HepG2 (cell line): ENCODE data around the gene MED20. TPM values are rescaled to one million over a fixed set of nuclear protein-coding genes. Genes with fewer than 3 reads are reported as not detected.
A peak's percentile ranks its signal among the peaks of the same experiment; 100 is the strongest.

Source experiments
- ELF3 ChIP-seq: IDR thresholded peaks from 2 replicates; pipeline ENCODE4 v1.6.1; 2016; ENCODE audit warnings: missing genetic modification reagents, missing compliant biosample characterization
- FLYWCH1 ChIP-seq: sonication (generic); formaldehyde crosslinking; IDR thresholded peaks from 2 replicates; pipeline ENCODE4 v1.8.1; 2023; ENCODE audit warnings: mild to moderate bottlenecking, missing genetic modification reagents
- MTA1 ChIP-seq: sonication (generic); formaldehyde crosslinking; IDR thresholded peaks from 2 replicates; pipeline ENCODE4 v1.4.0; 2020; ENCODE audit warnings: missing genetic modification reagents, mild to moderate bottlenecking, borderline replicate concordance
- SSRP1 ChIP-seq: IDR thresholded peaks from 2 replicates; pipeline ENCODE4 v1.6.1; 2016; ENCODE audit warnings: control low read depth
- ZNF20 ChIP-seq: sonication (generic); formaldehyde crosslinking; IDR thresholded peaks from 2 replicates; pipeline ENCODE4 v1.4.0; 2020; ENCODE audit warnings: mild to moderate bottlenecking, moderate library complexity, missing genetic modification reagents
- ZNF205 ChIP-seq: IDR thresholded peaks from 2 replicates; pipeline ENCODE4 v1.6.1; 2018; ENCODE audit warnings: missing biosample characterization, missing genetic modification reagents
- ZNF274 ChIP-seq: sonication (generic); formaldehyde crosslinking; IDR thresholded peaks from 2 replicates; pipeline ENCODE4 v1.5.1; 2020; ENCODE audit warnings: mild to moderate bottlenecking, missing genetic modification reagents
- ZNF572 ChIP-seq: sonication (generic); formaldehyde crosslinking; IDR thresholded peaks from 2 replicates; pipeline ENCODE4 v1.5.1; 2020; ENCODE audit warnings: mild to moderate bottlenecking, missing genetic modification reagents
- polyA plus RNA-seq, 8 experiments: library from polyadenylated mRNA; depleted of rRNA in 3 of 8; stranded (reverse) in 7 of 8; unstranded in 1 of 8; fragments of >200 nt; fragmentation: Illumina TruSeq in 4 of 8; extraction: Trizol in 4 of 8; gene quantifications; 2 replicates each; pipeline versions ENCODE4 v1.2.1 to v1.2.3, GENCODE V29; 2011 to 2016; ENCODE audit warnings: low read depth in 4 of 8, missing spikeins in 1 of 8, mixed read lengths in 1 of 8; ENCODE audit not compliant: insufficient read depth in 1 of 8
- total RNA-seq, 5 experiments: library from RNA; depleted of rRNA; stranded (reverse); fragments of >200 nt; fragmentation: Illumina TruSeq; extraction: Trizol; gene quantifications; 2 replicates each; pipeline ENCODE4 v1.2.3, GENCODE V29; 2016; ENCODE audit warnings: low read depth in 1 of 5
- TF ChIP-seq, protein P1 (sequence below): sonication (generic); formaldehyde crosslinking; IDR thresholded peaks from 2 replicates; pipeline ENCODE4 v1.5.1; 2020; ENCODE audit warnings: missing genetic modification reagents, mild to moderate bottlenecking, borderline replicate concordance
- TF ChIP-seq, protein P2 (sequence below): sonication (generic); formaldehyde crosslinking; IDR thresholded peaks from 2 replicates; pipeline ENCODE4 v1.8.0; 2022; ENCODE audit warnings: low read depth, missing genetic modification reagents
- TF ChIP-seq, protein P3 (sequence below): sonication (generic); formaldehyde crosslinking; IDR thresholded peaks from 2 replicates; pipeline ENCODE4 v1.9.0; 2021; ENCODE audit warnings: missing genetic modification reagents, borderline replicate concordance
- TF ChIP-seq, protein P4 (sequence below): sonication (generic); formaldehyde crosslinking; IDR thresholded peaks from 2 replicates; pipeline ENCODE4 v1.4.0; 2020; ENCODE audit warnings: missing genetic modification reagents
- TF ChIP-seq, protein P5 (sequence below): sonication (generic); formaldehyde crosslinking; IDR thresholded peaks from 2 replicates; pipeline ENCODE4 v1.5.0; 2020; ENCODE audit warnings: missing genetic modification reagents
- TF ChIP-seq, protein P6 (sequence below): sonication (generic); formaldehyde crosslinking; IDR thresholded peaks from 2 replicates; pipeline ENCODE4 v1.4.0; 2020; ENCODE audit warnings: missing genetic modification reagents, mild to moderate bottlenecking, borderline replicate concordance

MED20 gene
- total and polyA plus RNA-seq, 2 of the 13 experiments (the other 11 are each of a cell fraction or from before 2014, with no cell fraction given) = 28.1 to 41.1 TPM

DNA sequence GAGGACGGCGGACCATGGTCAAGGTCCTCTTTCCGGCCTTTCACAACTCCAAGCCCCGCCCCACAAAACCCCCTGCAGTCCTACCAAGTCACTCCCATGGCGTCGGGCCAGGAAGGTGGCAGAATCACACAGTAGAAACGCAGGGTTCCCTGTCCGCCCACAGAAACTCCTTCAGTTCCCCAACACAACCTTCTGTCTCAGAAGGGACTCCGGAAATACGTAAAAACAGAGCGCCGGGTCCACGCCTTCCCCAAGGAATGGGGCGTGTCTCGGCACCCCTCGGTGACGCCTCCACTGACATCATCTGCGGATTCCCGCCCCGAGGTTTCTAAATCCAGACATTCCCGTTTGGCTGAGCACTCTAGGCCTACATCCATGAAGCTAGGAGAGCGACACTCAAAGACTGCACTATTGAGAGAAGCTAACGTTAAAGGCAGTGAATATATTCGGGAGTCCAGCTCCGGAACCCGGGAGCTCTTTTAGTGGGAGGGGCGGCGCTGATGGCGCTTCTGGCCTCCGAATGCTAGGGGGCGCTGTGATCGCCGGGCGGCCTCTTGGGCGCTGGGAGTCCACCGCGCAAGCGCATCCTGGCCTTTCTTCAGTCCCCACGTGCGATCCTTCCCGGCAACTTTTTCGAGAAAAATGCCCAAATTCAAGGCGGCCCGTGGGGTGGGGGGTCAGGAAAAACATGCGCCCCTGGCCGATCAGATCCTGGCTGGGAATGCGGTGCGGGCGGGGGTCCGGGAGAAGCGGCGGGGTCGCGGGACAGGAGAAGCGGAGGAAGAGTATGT is at the start of gene MED20, which contains the start of gene BYSL (continued):
- TF ChIP-seq, protein P1, sequence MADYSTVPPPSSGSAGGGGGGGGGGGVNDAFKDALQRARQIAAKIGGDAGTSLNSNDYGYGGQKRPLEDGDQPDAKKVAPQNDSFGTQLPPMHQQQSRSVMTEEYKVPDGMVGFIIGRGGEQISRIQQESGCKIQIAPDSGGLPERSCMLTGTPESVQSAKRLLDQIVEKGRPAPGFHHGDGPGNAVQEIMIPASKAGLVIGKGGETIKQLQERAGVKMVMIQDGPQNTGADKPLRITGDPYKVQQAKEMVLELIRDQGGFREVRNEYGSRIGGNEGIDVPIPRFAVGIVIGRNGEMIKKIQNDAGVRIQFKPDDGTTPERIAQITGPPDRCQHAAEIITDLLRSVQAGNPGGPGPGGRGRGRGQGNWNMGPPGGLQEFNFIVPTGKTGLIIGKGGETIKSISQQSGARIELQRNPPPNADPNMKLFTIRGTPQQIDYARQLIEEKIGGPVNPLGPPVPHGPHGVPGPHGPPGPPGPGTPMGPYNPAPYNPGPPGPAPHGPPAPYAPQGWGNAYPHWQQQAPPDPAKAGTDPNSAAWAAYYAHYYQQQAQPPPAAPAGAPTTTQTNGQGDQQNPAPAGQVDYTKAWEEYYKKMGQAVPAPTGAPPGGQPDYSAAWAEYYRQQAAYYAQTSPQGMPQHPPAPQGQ (CRISPR knock-in tag) = no peak
- TF ChIP-seq ELF3 (CRISPR knock-in tag) = peak; percentile 49; the same call in 1 of the 2 replicates
- TF ChIP-seq, protein P2, sequence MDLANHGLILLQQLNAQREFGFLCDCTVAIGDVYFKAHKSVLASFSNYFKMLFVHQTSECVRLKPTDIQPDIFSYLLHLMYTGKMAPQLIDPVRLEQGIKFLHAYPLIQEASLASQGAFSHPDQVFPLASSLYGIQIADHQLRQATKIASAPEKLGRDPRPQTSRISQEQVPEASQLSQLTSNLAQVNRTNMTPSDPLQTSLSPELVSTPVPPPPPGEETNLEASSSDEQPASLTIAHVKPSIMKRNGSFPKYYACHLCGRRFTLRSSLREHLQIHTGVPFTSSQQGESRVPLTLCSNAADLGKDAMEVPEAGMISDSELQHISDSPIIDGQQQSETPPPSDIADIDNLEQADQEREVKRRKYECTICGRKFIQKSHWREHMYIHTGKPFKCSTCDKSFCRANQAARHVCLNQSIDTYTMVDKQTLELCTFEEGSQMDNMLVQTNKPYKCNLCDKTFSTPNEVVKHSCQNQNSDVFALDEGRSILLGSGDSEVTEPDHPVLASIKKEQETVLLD (CRISPR knock-in tag) = no peak
- TF ChIP-seq ZNF205 (CRISPR knock-in tag) = no peak
- TF ChIP-seq, protein P3, sequence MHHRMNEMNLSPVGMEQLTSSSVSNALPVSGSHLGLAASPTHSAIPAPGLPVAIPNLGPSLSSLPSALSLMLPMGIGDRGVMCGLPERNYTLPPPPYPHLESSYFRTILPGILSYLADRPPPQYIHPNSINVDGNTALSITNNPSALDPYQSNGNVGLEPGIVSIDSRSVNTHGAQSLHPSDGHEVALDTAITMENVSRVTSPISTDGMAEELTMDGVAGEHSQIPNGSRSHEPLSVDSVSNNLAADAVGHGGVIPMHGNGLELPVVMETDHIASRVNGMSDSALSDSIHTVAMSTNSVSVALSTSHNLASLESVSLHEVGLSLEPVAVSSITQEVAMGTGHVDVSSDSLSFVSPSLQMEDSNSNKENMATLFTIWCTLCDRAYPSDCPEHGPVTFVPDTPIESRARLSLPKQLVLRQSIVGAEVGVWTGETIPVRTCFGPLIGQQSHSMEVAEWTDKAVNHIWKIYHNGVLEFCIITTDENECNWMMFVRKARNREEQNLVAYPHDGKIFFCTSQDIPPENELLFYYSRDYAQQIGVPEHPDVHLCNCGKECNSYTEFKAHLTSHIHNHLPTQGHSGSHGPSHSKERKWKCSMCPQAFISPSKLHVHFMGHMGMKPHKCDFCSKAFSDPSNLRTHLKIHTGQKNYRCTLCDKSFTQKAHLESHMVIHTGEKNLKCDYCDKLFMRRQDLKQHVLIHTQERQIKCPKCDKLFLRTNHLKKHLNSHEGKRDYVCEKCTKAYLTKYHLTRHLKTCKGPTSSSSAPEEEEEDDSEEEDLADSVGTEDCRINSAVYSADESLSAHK = no peak
- TF ChIP-seq SSRP1 = no peak; the same call in 1 of the 2 replicates
- TF ChIP-seq, protein P4, sequence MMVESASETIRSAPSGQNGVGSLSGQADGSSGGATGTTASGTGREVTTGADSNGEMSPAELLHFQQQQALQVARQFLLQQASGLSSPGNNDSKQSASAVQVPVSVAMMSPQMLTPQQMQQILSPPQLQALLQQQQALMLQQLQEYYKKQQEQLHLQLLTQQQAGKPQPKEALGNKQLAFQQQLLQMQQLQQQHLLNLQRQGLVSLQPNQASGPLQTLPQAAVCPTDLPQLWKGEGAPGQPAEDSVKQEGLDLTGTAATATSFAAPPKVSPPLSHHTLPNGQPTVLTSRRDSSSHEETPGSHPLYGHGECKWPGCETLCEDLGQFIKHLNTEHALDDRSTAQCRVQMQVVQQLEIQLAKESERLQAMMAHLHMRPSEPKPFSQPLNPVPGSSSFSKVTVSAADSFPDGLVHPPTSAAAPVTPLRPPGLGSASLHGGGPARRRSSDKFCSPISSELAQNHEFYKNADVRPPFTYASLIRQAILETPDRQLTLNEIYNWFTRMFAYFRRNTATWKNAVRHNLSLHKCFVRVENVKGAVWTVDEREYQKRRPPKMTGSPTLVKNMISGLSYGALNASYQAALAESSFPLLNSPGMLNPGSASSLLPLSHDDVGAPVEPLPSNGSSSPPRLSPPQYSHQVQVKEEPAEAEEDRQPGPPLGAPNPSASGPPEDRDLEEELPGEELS (CRISPR knock-in tag) = peak; percentile 37; the same call in 1 of the 2 replicates
- no peak for TF ChIP-seq FLYWCH1 (CRISPR knock-in tag)
- TF ChIP-seq ZNF572 (CRISPR knock-in tag) = peak; percentile 96; the same call in 1 of the 2 replicates
- TF ChIP-seq, protein P5, sequence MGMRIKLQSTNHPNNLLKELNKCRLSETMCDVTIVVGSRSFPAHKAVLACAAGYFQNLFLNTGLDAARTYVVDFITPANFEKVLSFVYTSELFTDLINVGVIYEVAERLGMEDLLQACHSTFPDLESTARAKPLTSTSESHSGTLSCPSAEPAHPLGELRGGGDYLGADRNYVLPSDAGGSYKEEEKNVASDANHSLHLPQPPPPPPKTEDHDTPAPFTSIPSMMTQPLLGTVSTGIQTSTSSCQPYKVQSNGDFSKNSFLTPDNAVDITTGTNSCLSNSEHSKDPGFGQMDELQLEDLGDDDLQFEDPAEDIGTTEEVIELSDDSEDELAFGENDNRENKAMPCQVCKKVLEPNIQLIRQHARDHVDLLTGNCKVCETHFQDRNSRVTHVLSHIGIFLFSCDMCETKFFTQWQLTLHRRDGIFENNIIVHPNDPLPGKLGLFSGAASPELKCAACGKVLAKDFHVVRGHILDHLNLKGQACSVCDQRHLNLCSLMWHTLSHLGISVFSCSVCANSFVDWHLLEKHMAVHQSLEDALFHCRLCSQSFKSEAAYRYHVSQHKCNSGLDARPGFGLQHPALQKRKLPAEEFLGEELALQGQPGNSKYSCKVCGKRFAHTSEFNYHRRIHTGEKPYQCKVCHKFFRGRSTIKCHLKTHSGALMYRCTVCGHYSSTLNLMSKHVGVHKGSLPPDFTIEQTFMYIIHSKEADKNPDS (CRISPR knock-in tag) = 0 out of 2 replicates have a peak, but pooled peaks have one; percentile 30
- TF ChIP-seq ZNF20 (CRISPR knock-in tag) = 0 out of 2 replicates have a peak, but pooled peaks have one; percentile 12
- peak; percentile 61 for TF ChIP-seq ZNF274
- TF ChIP-seq, protein P6, sequence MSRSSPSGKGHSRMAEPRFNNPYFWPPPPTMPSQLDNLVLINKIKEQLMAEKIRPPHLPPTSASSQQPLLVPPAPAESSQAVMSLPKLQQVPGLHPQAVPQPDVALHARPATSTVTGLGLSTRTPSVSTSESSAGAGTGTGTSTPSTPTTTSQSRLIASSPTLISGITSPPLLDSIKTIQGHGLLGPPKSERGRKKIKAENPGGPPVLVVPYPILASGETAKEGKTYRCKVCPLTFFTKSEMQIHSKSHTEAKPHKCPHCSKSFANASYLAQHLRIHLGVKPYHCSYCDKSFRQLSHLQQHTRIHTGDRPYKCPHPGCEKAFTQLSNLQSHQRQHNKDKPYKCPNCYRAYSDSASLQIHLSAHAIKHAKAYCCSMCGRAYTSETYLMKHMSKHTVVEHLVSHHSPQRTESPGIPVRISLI = no peak; the same call in 1 of the 2 replicates
- TF ChIP-seq MTA1 (CRISPR knock-in tag) = peak; percentile 77; the same call in 1 of the 2 replicates
